NB4 (cell line): ENCODE results near the gene UROC1.

Experiments used
- CTCF ChIP-seq: IDR thresholded peaks from one replicate; pipeline ENCODE4 v1.5.1; 2012; ENCODE audit warnings: low read depth, low read length
- MAX ChIP-seq: IDR thresholded peaks from 2 replicates; pipeline ENCODE4 v1.6.1; 2011; ENCODE audit warnings: low read depth, low read length
- MYC ChIP-seq: IDR thresholded peaks from 2 replicates; pipeline ENCODE4 v1.6.1; 2011; ENCODE audit warnings: low read depth, low read length
- POLR2A ChIP-seq: IDR thresholded peaks from 2 replicates; pipeline ENCODE4 v1.6.1; 2011; ENCODE audit warnings: mild to moderate bottlenecking; ENCODE audit not compliant: insufficient read length; ENCODE audit errors: extremely low read depth

- TF ChIP-seq CTCF (no peak), MAX (no peak), POLR2A (no peak), MYC (no peak)
These were observed 39.8 kb upstream of the UROC1 start for GRCh38 chr3:126557415-126557745.
